HG02885 (cell line): ENCODE data around the gene KDM4D.
"Not testable (repeated sequence)": the region's sequence is repeated elsewhere in the genome, so short reads cannot be mapped to it uniquely, and the experiment has no call there.

Experiments used
- ATAC-seq: cut with Tn5 transposase; IDR thresholded peaks from one replicate; pipeline ENCODE4 v1.9.1; 2021; ENCODE audit warnings: mild to moderate bottlenecking; ENCODE audit not compliant: unreplicated experiment, poor library complexity

KDM4D gene

DNA sequence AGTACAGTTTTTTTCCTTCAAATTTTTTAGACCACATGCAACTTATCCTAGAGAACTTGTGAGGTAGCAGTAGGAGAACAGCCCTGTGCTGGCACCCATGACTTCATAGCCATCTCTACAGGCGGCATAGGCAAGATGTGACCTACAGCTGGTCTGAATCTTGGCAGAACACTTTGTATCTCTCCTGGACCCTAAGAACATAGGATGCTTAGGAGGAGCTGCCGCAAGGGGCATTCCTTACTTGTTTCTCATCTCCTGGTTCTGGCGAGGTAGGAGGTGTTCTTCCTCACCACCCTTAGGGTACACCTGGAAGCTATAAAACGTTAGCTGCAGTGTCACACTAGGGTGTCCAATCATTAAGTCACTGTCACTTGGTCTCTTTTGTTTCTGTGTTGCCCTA lies 16.5 kb upstream of the KDM4D start:
- no peak for ATAC-seq

DNA sequence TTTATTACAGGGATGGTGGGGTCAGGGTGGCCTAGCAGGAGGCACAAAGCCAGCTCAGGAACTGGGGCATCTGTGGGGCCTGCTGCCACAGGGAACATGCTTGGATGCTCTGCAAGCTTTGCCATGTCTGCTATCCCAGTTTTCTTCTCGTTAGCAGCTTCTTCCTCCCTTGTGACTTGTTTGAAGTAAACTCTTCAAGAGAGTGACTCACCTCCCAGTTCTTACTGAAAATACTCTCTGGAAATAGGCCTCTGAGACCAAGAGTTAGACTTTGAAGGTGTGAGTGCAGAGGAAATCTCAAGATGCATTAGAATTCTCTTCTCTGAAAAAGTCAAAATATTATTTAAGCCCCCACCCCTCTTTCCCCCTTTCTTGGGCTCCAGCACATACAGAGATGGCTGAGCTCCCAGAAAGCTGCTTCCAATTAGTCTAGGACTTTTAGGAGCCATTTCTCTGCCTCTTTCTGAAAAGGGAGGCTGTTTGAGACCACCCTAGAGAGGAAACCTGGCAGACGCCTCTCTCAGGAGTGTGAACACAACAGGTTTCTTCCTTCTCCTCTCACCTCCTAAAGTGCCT lies 15.3 kb upstream of the KDM4D start:
- ATAC-seq, result no peak

DNA sequence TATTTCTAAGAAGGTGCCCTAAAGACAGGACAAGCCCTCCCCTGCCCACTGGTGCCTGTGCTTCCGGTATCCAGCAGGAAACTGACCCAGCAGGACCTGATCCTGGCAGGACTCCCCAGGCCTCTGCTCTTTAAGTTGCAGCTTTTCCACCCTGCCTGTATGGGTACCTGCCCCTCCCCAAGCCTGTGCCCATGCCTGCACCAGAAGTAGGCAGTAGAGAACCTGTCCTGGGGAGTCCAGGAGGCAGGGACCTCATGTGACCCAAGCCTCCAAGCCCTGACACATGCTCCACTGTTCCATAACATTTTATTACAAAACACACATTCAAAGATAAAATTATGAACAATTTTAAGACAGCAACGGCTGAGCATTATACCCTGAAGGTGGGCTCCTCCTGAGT lies 14.3 kb upstream of the KDM4D start:
- ATAC-seq, result no peak

DNA sequence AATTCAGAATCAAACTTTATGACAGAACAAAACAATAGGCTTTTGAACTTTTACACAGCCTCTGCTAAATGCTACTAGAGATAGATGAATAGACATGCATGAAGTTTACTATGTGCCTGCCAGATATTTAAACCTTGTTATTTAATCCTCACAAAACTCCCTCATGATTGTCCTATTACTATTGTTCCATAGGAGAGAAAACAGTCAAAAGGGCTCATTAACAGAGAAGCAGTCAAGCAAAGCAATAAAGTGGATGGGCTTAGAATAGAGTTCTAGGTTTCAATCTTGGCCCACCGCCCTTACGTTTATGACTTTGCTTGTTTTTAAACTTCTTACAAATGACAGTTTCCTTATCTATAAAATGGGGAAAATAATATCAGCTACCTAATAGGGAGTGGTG lies 13.0 kb upstream of the KDM4D start:
- ATAC-seq, result no peak

GRCh38 chr11:94961255-94961654 lies 12.3 kb upstream of the KDM4D start:
- no peak for ATAC-seq

- ATAC-seq, result no peak
Measured at GRCh38 chr11:94964934-94965333, 8.6 kb upstream of the KDM4D start.

DNA sequence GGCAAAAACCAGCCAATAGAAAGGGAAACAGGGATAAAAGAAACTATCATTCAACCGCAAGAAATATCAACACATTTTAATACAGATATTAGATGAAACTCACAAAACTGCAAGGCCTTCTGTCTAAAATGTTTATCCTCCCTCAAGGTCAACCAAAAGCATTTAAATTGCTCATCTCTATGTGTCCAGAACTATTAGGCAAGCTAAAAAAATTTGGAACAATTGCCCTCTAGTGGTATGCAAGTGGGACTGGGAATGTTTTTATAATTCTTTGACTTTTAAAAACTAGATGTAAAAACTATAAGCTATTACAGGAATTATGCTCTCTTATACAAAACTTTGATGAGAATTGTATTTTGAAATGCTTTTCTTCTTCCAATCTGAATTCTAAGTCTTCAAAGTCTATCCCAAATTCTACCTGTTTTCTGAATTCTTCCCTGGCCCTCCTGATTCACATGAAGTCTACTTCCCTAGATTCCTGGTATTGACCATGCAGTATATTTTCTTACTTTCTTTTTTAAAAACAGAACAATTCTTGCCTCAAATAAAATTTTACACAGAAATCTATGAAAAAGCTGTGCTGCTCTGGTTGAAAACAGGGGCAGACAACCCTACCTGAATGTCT lies 5.1 kb upstream of the KDM4D start:
- ATAC-seq, result no peak

- ATAC-seq, result no peak
Measured at GRCh38 chr11:94972700-94973098, 810 bp upstream of the KDM4D start.

GRCh38 chr11:94974178-94974577 lies 669 bp downstream of the KDM4D start:
- no peak for ATAC-seq

- ATAC-seq, result no peak
Measured at GRCh38 chr11:94975599-94975998, 2.1 kb downstream of the KDM4D start.

DNA sequence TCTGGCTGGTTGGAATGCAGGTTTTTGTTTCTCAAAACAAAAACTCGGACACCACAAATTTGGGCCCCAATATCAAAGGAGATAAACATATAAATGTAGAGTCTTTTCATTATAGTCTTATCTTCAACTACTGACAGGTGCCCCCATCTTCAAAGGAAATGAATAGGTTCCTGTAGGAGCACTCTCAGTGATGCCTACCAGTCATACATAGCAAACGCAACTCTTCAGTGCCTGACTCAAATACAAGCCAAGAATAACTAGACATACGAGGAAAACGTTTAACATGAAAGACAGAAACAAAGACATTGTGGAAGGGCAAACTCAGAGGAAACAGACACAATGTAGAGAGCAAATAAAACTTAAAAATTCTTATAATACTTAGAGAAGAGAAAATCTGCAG lies 13.9 kb downstream of the KDM4D start:
- no peak for ATAC-seq

DNA sequence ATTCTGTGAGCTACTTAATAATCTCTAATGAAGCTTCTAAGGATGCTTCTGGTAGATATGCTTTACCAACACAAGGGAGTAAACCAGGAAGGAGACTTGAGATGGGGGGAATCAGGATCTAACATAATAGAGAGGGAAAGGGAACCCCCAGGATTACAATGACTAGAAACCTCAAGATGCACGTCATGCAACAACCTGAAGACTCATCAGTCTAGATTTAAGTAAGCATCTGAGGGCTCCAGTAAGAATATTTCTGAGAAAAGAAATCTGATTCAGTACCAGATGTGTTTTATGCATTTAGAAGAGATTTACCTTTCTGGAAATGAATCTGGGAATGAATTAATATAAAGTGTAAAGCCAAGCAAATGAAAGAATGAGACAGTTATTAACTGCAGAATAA lies 15.2 kb downstream of the KDM4D start:
- no peak for ATAC-seq

- no peak for ATAC-seq
Measured at GRCh38 chr11:94993400-94993943, 20.0 kb downstream of the KDM4D start.

DNA sequence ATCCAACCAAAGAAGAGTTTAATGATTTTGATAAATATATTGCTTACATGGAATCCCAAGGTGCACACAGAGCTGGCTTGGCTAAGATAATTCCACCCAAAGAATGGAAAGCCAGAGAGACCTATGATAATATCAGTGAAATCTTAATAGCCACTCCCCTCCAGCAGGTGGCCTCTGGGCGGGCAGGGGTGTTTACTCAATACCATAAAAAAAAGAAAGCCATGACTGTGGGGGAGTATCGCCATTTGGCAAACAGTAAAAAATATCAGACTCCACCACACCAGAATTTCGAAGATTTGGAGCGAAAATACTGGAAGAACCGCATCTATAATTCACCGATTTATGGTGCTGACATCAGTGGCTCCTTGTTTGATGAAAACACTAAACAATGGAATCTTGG lies 23.9 kb downstream of the KDM4D start:
- ATAC-seq, result no peak

DNA sequence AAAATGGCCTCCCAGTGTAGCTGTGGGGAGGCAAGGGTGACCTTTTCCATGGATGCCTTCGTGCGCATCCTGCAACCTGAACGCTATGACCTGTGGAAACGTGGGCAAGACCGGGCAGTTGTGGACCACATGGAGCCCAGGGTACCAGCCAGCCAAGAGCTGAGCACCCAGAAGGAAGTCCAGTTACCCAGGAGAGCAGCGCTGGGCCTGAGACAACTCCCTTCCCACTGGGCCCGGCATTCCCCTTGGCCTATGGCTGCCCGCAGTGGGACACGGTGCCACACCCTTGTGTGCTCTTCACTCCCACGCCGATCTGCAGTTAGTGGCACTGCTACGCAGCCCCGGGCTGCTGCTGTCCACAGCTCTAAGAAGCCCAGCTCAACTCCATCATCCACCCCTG lies 24.8 kb downstream of the KDM4D start:
- no peak for ATAC-seq

DNA sequence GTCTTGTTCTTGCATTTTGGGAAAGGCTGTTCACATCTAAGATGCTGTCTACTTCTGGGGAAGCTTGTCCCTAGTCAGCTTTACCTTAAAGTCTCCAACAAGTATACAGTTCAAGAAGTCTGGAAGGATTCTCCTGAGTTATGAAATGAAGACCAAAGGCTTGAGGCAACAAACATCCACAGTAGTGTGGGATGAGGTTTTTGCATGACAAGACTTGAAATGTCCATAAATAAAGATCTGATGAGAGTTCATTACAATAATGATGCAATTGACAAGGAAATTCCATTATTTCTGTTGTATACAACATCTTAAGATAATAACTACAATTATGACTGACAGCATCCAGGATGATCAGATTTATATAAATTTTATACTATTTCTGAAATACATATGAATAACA lies 30.2 kb downstream of the KDM4D start:
- ATAC-seq, result no peak

DNA sequence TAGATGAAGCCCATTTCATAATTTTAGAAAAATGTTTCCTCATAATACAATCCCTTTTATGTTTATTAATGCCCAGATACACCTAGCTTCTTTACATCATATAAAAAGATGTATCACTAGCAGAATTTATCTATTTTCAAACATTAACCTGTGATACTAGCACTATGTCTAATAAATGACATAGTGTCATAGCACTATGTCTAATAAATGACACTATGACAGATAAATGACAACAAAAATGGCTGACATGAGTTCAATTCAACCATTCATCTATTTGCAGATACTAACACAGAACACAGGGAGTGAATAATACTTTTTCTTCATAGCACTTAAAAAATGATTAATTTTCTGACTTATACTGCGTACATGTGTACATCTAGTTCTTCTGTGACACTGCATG lies 32.1 kb downstream of the KDM4D start:
- ATAC-seq, result no peak

DNA sequence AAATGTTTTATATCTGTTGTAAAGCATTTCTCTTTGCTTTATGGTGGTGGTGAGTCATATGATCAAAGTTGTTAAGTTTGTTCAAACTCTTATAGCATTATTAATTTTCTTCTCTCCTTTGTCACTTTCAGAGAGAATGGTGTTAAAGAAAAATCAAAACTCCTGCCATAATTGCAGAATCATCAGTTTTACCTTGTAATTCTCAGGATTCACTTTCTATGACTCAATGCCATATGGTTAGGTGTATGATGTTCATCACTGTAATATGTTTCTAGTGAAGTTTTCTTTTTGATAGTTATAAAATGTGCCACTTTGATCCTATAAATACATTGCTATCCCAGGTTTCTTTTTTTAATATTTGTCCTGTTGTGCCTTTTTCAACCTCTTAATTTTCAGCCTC lies 37.9 kb downstream of the KDM4D start:
- no peak for ATAC-seq

DNA sequence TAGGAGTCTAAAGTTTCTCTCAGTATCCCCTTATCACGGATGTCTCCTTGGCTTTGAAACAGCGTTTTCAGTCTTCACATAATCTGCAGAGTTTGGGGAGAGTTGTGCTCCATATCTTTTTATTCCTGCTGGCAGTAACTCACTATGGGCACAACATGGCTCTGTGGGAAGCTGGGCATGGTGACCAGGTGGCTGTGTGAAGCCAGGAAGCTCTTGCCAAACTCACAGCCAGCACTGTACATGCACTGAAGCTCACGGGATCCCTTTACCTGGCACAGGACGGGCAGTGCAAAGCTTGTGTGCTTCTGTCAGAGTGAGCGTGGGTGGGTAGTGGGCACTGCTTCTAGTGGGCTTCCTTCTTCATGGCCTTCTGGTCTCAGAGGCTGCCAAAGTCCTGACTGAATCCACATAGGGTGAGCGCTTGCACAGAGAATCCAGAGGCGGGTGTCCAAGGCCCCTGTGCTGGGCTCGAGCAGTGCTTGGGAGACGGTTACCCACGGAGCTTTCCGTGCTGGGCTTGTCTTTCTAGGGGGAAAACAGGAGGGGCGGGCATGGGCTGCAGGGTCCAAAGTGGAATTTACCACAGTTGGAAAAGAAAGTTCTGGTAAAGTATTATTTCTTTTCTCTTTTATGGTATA lies 40.8 kb downstream of the KDM4D start:
- no peak for ATAC-seq

- no peak for ATAC-seq
Measured at GRCh38 chr11:95016139-95016538, 42.6 kb downstream of the KDM4D start.

DNA sequence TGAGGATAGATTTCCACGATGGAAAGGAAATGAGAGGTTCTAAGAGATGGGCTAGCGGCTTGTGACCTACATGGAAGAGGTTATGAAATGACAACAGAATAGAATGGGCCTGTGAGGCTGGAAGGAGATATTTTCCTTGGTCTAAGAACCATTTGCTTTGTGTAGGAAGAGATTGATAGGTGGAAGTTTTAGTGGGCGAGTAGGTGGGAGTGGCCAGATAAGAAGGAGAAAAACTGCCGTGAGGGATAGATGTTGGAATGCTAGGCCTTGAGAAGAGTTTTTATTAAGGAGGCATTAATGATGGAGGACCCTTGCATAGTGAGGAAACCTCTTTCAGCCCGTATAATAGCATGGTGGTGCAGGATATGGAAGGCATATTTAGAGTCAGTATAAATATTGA lies 48.0 kb downstream of the KDM4D start:
- ATAC-seq, result not testable (repeated sequence)

GRCh38 chr11:95024958-95025357 lies 51.4 kb downstream of the KDM4D start, which contains the start of gene KDM4E:
TSS of gene KDM4E (plus strand) at chr11:95025258. CDS start at chr11:95025558, 300 bp downstream.
- no peak for ATAC-seq
